Liver (tissue), 9 donors: ENCODE measurements around the gene JDP2. TPM values are rescaled to one million over a fixed set of nuclear protein-coding genes. Genes with fewer than 3 reads are reported as not detected.

Experiments
- DNase-seq: peaks from one replicate; pipeline ENCODE4 v3.0.0-alpha.2; 2017; ENCODE audit warnings: low spot score
- H3K27ac ChIP-seq, 2 donors: one replicate each; pipeline ENCODE4 v1.7.0; 2013; ENCODE audit warnings: inconsistent platforms in 2 of 2, low read length in 2 of 2, control low read depth in 1 of 2, low read depth in 1 of 2, mild to moderate bottlenecking in 1 of 2
- H3K27me3 ChIP-seq, 4 donors: one replicate each; pipeline versions ENCODE4 v1.6.1 to v1.7.0; 2013; ENCODE audit warnings: low read length in 3 of 4, inconsistent platforms in 1 of 4, mild to moderate bottlenecking in 1 of 4, moderate library complexity in 1 of 4; ENCODE audit not compliant: control insufficient read depth in 4 of 4, insufficient read depth in 4 of 4
- H3K36me3 ChIP-seq, 4 donors: one replicate each; pipeline versions ENCODE4 v1.6.1 to v1.7.0; 2013; ENCODE audit warnings: low read length in 3 of 4, mild to moderate bottlenecking in 3 of 4, low read depth in 1 of 4, moderate library complexity in 1 of 4; ENCODE audit not compliant: control insufficient read depth in 4 of 4, insufficient read depth in 3 of 4
- H3K4me1 ChIP-seq, 4 donors: one replicate each; pipeline versions ENCODE4 v1.6.1 to v1.7.0; 2013; ENCODE audit warnings: low read length in 3 of 4, mild to moderate bottlenecking in 3 of 4, moderate library complexity in 1 of 4; ENCODE audit not compliant: control insufficient read depth in 4 of 4, insufficient read depth in 4 of 4
- H3K4me3 ChIP-seq, 3 donors: one replicate each; pipeline versions ENCODE4 v1.6.1 to v1.7.0; 2013; ENCODE audit warnings: low read length in 3 of 3, control low read depth in 1 of 3, low read depth in 1 of 3, mild to moderate bottlenecking in 1 of 3
- H3K9ac ChIP-seq, 2 donors: one replicate each; pipeline ENCODE4 v1.7.0; 2013; ENCODE audit warnings: low read length in 2 of 2, mild to moderate bottlenecking in 2 of 2, moderate library complexity in 2 of 2, control low read depth in 1 of 2, low read depth in 1 of 2
- H3K9me3 ChIP-seq, 4 donors: one replicate each; pipeline versions ENCODE4 v1.6.1 to v1.7.0; 2013; ENCODE audit warnings: low read length in 3 of 4; ENCODE audit not compliant: control insufficient read depth in 4 of 4
- EGR1 ChIP-seq, 2 donors: IDR thresholded peaks; 2 replicates each; pipeline ENCODE4 v1.6.1; 2016 to 2018; ENCODE audit warnings: antibody characterized with exemption in 2 of 2, low read depth in 2 of 2
- FOXA1 ChIP-seq: IDR thresholded peaks from 2 replicates; pipeline ENCODE4 v1.6.1; 2016; ENCODE audit warnings: antibody characterized with exemption
- FOXA2 ChIP-seq: IDR thresholded peaks from 2 replicates; pipeline ENCODE4 v1.6.1; 2016; ENCODE audit warnings: antibody characterized with exemption
- GABPA ChIP-seq, 2 donors: IDR thresholded peaks in 1 of 2; conservative IDR thresholded peaks in 1 of 2; 2 replicates each; pipeline ENCODE4 v1.6.1; 2016; ENCODE audit warnings: antibody characterized with exemption in 2 of 2, mild to moderate bottlenecking in 1 of 2, moderate library complexity in 1 of 2
- HNF4A ChIP-seq, 2 donors: conservative IDR thresholded peaks; 2 replicates each; pipeline ENCODE4 v1.6.1; 2016; ENCODE audit warnings: antibody characterized with exemption in 2 of 2, mild to moderate bottlenecking in 2 of 2
- HNF4G ChIP-seq: IDR thresholded peaks from 2 replicates; pipeline ENCODE4 v1.6.1; 2016; ENCODE audit warnings: antibody characterized with exemption
- JUND ChIP-seq, 2 donors: IDR thresholded peaks; 2 replicates each; pipeline ENCODE4 v1.6.1; 2016; ENCODE audit warnings: antibody characterized with exemption in 2 of 2
- NR2F2 ChIP-seq: IDR thresholded peaks from 2 replicates; pipeline ENCODE4 v1.6.1; 2016; ENCODE audit warnings: antibody characterized with exemption
- RAD21 ChIP-seq, 2 donors: IDR thresholded peaks; 2 replicates each; pipeline ENCODE4 v1.6.1; 2016; ENCODE audit warnings: antibody characterized with exemption in 2 of 2, mild to moderate bottlenecking in 2 of 2
- RXRA ChIP-seq, 2 donors: IDR thresholded peaks; 2 replicates each; pipeline ENCODE4 v1.6.1; 2017 to 2018; ENCODE audit warnings: antibody characterized with exemption in 2 of 2, mild to moderate bottlenecking in 1 of 2
- SP1 ChIP-seq: IDR thresholded peaks from 2 replicates; pipeline ENCODE4 v1.6.1; 2018; ENCODE audit warnings: antibody characterized with exemption, mild to moderate bottlenecking
- TAF1 ChIP-seq: conservative IDR thresholded peaks from 2 replicates; pipeline ENCODE4 v1.6.1; 2016; ENCODE audit warnings: antibody characterized with exemption, mild to moderate bottlenecking
- YY1 ChIP-seq: IDR thresholded peaks from 2 replicates; pipeline ENCODE4 v1.6.1; 2016; ENCODE audit warnings: antibody characterized with exemption, mild to moderate bottlenecking
- WGBS: extraction: QIAGEN DNeasy Blood & Tissue Kit; methylation state at CpG from one replicate; pipeline ENCODE4 v1.1.7; 2013; 5-methylcytosine and 5-hydroxymethylcytosine counted together
- polyA plus RNA-seq, 2 donors: library from polyadenylated mRNA; stranded (reverse) in 1 of 2; unstranded in 1 of 2; fragments of 200-250 nt in 1 of 2; fragments of >200 nt in 1 of 2; fragmentation: Nextera tagmentation in 1 of 2; extraction: Ambion mirVana in 1 of 2; gene quantifications; one replicate each; pipeline versions ENCODE4 v1.2.1 to v1.2.3, GENCODE V29; 2013 to 2015
- total RNA-seq, 2 donors: library from RNA; depleted of rRNA; stranded (reverse); fragments of >200 nt; gene quantifications; one replicate each; pipeline ENCODE4 v1.2.3, GENCODE V29; 2014
- TF ChIP-seq, protein P1 (sequence below): IDR thresholded peaks from 2 replicates; pipeline ENCODE4 v1.6.1; 2016; ENCODE audit warnings: antibody characterized with exemption
- TF ChIP-seq, protein P2 (sequence below): IDR thresholded peaks from 2 replicates; pipeline ENCODE4 v1.6.1; 2016; ENCODE audit warnings: antibody characterized with exemption
- TF ChIP-seq, protein P3 (sequence below): IDR thresholded peaks from 2 replicates; pipeline ENCODE4 v1.6.1; 2016; ENCODE audit warnings: antibody characterized with exemption
- TF ChIP-seq, protein P4 (sequence below): IDR thresholded peaks from 2 replicates; pipeline ENCODE4 v1.6.1; 2016; ENCODE audit warnings: antibody characterized with exemption, mild to moderate bottlenecking
- donor health status: healthy.
- donor health status: healthy.
- donor health status: healthy.
- donor health status: healthy.
- donor health status: healthy.

JDP2 gene
- total and polyA plus RNA-seq, 4 donors: 2.4 to 14.6 (median 8.7) TPM

DNA sequence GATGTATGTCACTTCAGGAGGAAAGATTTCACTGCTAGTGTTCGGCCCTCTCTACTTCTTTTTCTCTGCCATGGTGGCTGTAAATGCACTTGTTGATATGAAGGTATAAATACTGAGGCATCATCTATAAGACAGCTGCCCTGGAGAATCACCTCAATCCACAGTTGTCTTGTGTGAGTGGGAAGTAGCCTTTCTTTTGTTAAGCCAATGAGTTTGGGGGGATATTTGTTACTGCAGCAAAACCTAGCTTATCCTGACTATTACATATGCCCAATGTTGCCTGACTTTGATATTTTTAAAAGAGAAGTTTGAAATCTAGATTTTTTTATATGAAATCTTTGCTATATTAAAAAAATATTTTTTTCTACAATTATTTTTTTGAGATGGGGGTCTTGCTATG lies 3.3 kb upstream of the JDP2 start:
- no peak for TF ChIP-seq GABPA (IDR thresholded peaks at IDR 0.05 in 1 of 2, conservative IDR thresholded peaks at IDR 0.05 in 1 of 2)
- TF ChIP-seq EGR1 (IDR thresholded peaks at IDR 0.05; ENCODE audit: low read depth in 2 of 2): no peak
- TF ChIP-seq, protein P1, sequence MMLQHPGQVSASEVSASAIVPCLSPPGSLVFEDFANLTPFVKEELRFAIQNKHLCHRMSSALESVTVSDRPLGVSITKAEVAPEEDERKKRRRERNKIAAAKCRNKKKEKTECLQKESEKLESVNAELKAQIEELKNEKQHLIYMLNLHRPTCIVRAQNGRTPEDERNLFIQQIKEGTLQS: no peak
- no peak for TF ChIP-seq JUND (IDR thresholded peaks at IDR 0.05)
- no peak for TF ChIP-seq YY1
- no peak for TF ChIP-seq HNF4A (conservative IDR thresholded peaks at IDR 0.05)
- TF ChIP-seq HNF4G: no peak
- Histone ChIP-seq H3K4me1 (peaks cover 5 to 22% (median 14%) of the 10 kb centered on the region in 4 donors), H3K27me3 (no peaks in the 10 kb centered on the region), H3K9me3 (no peaks in the 10 kb centered on the region), H3K9ac (no peak overlapping the region), H3K4me3 (no peak overlapping the region), H3K27ac (no peak overlapping the region), H3K36me3 (no peaks in the 10 kb centered on the region)
- DNase-seq: no peak
- 97% methylated on average over 1 of the region's 1 CpG for WGBS

DNA sequence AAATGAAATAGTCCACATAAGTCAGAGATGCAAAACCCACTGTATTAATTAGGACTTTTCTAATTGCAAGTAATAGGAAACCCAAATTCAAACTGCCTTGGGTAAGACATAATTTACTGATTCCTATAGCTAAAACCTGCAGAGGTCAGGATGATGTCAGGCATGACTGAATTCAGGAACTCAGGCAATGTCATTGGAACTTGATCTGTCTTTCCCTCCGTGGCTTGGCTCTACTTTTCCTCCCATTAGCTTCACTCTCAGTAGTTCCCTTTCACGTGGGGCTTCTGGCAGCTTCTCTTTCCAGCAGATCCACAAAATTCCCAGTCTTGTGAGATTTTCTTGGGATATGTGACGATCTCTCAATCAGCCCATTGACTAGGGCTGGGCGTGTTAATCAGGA lies 2.4 kb upstream of the JDP2 start:
- no peaks in the 10 kb centered on the region for H3K27me3 ChIP-seq
- H3K27ac ChIP-seq: no peak overlapping the region
- no peak for DNase-seq
- H3K9ac ChIP-seq: no peak overlapping the region
- peaks cover 9 to 32% (median 24%) of the 10 kb centered on the region in 4 donors for H3K4me1 ChIP-seq
- no peaks in the 10 kb centered on the region for H3K9me3 ChIP-seq
- no peak overlapping the region for H3K4me3 ChIP-seq
- no peaks in the 10 kb centered on the region for H3K36me3 ChIP-seq
- 86% methylated on average over 4 of the region's 4 CpGs for WGBS
- TF ChIP-seq FOXA1: no peak
- no peak for TF ChIP-seq FOXA2
- TF ChIP-seq, protein P2, sequence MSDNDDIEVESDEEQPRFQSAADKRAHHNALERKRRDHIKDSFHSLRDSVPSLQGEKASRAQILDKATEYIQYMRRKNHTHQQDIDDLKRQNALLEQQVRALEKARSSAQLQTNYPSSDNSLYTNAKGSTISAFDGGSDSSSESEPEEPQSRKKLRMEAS: no peak
- TF ChIP-seq NR2F2: no peak
- no peak for TF ChIP-seq RAD21 (IDR thresholded peaks at IDR 0.05)

DNA sequence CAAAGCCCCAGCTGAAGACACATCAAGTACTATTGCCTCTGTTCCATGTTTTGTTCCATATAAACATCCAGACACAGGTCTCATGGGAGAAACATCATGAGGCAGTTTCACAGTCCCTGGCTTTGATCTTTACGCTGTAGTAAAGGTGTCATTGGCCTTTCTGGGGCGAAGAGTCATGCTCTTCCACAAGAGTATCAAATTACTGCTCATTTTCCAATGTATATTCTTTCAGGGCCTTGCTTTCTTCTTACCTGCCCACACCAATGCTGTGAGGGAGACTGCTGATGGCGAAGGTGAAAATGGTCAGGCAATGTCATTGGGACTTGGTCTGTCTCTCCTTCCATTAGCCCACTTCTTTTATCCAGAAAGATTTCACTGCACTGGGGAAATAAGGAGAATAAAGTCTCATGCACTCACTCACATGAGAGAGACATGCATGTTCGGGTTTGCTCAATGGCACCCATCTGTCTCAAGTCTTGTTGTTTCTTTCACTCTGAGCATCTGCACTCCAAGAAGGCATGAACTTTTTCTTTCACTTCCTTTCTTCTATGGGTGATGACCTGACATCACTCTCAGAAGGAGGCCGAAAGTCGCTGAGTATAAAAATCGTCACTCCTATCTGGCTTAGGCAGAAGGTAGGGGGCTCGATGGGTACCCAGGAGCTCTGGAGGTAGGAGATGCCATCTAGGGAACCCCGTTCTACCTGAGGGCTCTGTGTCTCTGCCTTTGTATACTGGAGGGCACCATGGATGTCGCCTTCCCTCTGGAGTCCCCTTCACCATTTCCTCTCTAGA lies 1.3 kb upstream of the JDP2 start:
- H3K27me3 ChIP-seq: no peaks in the 10 kb centered on the region
- H3K4me1 ChIP-seq: peaks cover 9 to 43% (median 29%) of the 10 kb centered on the region in 4 donors
- no peaks in the 10 kb centered on the region for H3K36me3 ChIP-seq
- 89% methylated on average over 10 of the region's 10 CpGs for WGBS
- no peaks in the 10 kb centered on the region for H3K9me3 ChIP-seq
- H3K4me3 ChIP-seq: peak overlapping the region; percentile 52 to 81 (median 80)
- DNase-seq: no peak
- H3K27ac ChIP-seq: peak overlapping the region; percentile 88 to 90
- TF ChIP-seq YY1 (peak; percentile 45), EGR1 (IDR thresholded peaks at IDR 0.05; ENCODE audit: low read depth in 2 of 2) (no peak)
- peak overlapping the region in 1 of 2 donors; percentile 83 for H3K9ac ChIP-seq

DNA sequence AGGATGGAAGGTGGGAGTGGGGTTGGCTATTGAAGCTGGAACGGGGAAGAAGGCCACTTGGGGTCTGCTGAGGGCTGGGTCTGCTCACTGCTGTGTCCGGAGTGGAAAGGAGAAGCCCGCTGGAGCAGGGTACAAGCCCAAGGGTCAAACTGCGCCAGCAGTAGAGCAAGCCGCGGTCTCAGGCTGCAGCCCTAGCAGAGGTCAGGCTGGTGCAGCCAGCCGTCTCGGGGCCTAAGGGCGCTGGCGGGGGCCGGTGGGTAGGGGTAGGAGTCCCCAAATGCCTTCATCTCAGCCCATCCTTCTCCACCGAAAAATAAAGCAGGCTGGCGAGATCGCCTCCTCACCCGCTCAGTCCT lies 718 bp upstream of the JDP2 start:
- DNase-seq: no peak
- peak overlapping the region; percentile 52 to 81 (median 80) for H3K4me3 ChIP-seq
- 15% methylated on average over 15 of the region's 15 CpGs for WGBS

More for the DNA sequence above, 718 bp upstream of the JDP2 start:
- H3K9ac ChIP-seq: peak overlapping the region; percentile 73 to 83
- H3K9me3 ChIP-seq: no peaks in the 10 kb centered on the region
- TF ChIP-seq NR2F2 (no peak), RXRA (IDR thresholded peaks at IDR 0.05) (no peak), FOXA1 (no peak), JUND (IDR thresholded peaks at IDR 0.05) (no peak), HNF4A (conservative IDR thresholded peaks at IDR 0.05) (no peak), EGR1 (IDR thresholded peaks at IDR 0.05; ENCODE audit: low read depth in 2 of 2) (no peak), SP1 (no peak), TAF1 (no peak), HNF4G (no peak)
- TF ChIP-seq, protein P3, sequence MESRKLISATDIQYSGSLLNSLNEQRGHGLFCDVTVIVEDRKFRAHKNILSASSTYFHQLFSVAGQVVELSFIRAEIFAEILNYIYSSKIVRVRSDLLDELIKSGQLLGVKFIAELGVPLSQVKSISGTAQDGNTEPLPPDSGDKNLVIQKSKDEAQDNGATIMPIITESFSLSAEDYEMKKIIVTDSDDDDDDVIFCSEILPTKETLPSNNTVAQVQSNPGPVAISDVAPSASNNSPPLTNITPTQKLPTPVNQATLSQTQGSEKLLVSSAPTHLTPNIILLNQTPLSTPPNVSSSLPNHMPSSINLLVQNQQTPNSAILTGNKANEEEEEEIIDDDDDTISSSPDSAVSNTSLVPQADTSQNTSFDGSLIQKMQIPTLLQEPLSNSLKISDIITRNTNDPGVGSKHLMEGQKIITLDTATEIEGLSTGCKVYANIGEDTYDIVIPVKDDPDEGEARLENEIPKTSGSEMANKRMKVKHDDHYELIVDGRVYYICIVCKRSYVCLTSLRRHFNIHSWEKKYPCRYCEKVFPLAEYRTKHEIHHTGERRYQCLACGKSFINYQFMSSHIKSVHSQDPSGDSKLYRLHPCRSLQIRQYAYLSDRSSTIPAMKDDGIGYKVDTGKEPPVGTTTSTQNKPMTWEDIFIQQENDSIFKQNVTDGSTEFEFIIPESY: no peak
- TF ChIP-seq, protein P4, sequence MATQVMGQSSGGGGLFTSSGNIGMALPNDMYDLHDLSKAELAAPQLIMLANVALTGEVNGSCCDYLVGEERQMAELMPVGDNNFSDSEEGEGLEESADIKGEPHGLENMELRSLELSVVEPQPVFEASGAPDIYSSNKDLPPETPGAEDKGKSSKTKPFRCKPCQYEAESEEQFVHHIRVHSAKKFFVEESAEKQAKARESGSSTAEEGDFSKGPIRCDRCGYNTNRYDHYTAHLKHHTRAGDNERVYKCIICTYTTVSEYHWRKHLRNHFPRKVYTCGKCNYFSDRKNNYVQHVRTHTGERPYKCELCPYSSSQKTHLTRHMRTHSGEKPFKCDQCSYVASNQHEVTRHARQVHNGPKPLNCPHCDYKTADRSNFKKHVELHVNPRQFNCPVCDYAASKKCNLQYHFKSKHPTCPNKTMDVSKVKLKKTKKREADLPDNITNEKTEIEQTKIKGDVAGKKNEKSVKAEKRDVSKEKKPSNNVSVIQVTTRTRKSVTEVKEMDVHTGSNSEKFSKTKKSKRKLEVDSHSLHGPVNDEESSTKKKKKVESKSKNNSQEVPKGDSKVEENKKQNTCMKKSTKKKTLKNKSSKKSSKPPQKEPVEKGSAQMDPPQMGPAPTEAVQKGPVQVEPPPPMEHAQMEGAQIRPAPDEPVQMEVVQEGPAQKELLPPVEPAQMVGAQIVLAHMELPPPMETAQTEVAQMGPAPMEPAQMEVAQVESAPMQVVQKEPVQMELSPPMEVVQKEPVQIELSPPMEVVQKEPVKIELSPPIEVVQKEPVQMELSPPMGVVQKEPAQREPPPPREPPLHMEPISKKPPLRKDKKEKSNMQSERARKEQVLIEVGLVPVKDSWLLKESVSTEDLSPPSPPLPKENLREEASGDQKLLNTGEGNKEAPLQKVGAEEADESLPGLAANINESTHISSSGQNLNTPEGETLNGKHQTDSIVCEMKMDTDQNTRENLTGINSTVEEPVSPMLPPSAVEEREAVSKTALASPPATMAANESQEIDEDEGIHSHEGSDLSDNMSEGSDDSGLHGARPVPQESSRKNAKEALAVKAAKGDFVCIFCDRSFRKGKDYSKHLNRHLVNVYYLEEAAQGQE: no peak
- TF ChIP-seq, protein P2: no peak
- no peaks in the 10 kb centered on the region for H3K27me3 ChIP-seq
- H3K4me1 ChIP-seq: peaks cover 9 to 48% (median 32%) of the 10 kb centered on the region in 4 donors
- peak overlapping the region; percentile 88 to 90 for H3K27ac ChIP-seq
- no peaks in the 10 kb centered on the region for H3K36me3 ChIP-seq
